Hepatocyte (in vitro differentiated cells): ENCODE measurements around the gene SLC9A3.

Source experiments
- EZH2 ChIP-seq: fragments of 200-600 bp; sonication (generic); IDR thresholded peaks from 2 replicates; pipeline ENCODE4 v1.6.1; 2016; ENCODE audit warnings: antibody characterized with exemption, mild to moderate bottlenecking, borderline replicate concordance
- TF ChIP-seq, protein P1 (sequence below): fragments of 200-600 bp; sonication (generic); IDR thresholded peaks from 2 replicates; pipeline ENCODE4 v1.5.1; 2016; ENCODE audit warnings: antibody characterized with exemption, mild to moderate bottlenecking; ENCODE audit not compliant: poor library complexity

DNA sequence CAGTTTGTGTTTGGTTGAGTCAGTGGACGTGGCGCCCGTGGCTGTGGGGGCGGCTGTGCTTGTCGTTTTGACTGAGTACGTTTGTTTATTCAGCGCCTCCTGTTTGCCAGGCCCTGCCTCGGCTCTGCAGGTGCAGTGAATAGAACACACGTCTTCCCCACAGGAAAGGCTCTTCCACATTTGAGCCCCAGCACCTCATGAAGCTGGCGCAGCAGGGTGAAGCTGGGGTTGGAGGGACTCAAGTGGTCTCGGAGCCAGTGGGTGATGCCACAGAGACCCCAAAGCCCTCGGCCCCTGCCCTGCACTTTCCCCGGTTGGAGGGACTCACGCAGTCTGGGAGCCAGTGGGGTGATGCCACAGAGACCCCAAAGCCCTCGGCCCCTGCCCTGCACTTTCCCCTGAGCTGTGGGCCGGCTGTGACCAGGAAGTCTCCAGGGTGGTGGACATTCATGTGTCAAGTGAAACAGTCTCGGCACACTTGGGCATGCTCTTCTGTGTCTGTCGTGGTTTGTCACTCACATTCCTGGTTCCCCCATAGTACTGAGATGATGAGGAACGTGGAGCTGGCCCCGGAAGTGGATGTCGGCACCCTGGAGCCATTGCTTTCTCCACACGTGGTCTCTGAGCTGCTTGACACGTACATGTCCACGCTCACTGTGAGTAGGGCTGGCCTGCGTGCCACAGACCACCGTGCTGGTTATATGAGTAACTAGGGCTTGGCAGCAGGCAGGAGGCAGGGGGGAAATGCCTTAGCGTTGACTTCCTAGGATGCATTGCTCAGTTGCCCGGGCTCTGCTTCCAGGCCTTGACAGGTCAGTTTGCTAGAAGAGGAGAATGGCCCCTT, 67.7 kb downstream of the SLC9A3 start:
- TF ChIP-seq, protein P1, sequence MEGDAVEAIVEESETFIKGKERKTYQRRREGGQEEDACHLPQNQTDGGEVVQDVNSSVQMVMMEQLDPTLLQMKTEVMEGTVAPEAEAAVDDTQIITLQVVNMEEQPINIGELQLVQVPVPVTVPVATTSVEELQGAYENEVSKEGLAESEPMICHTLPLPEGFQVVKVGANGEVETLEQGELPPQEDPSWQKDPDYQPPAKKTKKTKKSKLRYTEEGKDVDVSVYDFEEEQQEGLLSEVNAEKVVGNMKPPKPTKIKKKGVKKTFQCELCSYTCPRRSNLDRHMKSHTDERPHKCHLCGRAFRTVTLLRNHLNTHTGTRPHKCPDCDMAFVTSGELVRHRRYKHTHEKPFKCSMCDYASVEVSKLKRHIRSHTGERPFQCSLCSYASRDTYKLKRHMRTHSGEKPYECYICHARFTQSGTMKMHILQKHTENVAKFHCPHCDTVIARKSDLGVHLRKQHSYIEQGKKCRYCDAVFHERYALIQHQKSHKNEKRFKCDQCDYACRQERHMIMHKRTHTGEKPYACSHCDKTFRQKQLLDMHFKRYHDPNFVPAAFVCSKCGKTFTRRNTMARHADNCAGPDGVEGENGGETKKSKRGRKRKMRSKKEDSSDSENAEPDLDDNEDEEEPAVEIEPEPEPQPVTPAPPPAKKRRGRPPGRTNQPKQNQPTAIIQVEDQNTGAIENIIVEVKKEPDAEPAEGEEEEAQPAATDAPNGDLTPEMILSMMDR, result no peak
- no peak for TF ChIP-seq EZH2
